Coronary artery (tissue), 2 donors: Measurements from ENCODE around the gene UIMC1.

Experiments used
- DNase-seq: peaks from one replicate; pipeline ENCODE4 v3.0.0-alpha.2; 2017; ENCODE audit warnings: low spot score
- H3K27ac ChIP-seq, 2 donors: fragments of 200-600 bp; sonication (generic); one replicate each; pipeline ENCODE4 v1.5.1; 2016 to 2019
- H3K4me3 ChIP-seq: fragments of 200-600 bp; sonication (generic); 2 replicates; pipeline ENCODE4 v1.5.1; 2016; ENCODE audit warnings: mild to moderate bottlenecking, moderate library complexity
- CTCF ChIP-seq: fragments of 200-600 bp; sonication (generic); IDR thresholded peaks from one replicate; pipeline ENCODE4 v1.5.1; 2019; ENCODE audit warnings: antibody characterized with exemption

UIMC1 gene

GRCh38 chr5:176921714-176922113, 84.9 kb downstream of the UIMC1 start:
- TF ChIP-seq CTCF: no peak
- no peak overlapping the region for H3K27ac ChIP-seq
- no peak overlapping the region for H3K4me3 ChIP-seq
- no peak for DNase-seq

GRCh38 chr5:176918613-176919012, 88.0 kb downstream of the UIMC1 start:
- DNase-seq: no peak
- H3K4me3 ChIP-seq: no peak overlapping the region
- H3K27ac ChIP-seq: no peak overlapping the region
- TF ChIP-seq CTCF: no peak

DNA sequence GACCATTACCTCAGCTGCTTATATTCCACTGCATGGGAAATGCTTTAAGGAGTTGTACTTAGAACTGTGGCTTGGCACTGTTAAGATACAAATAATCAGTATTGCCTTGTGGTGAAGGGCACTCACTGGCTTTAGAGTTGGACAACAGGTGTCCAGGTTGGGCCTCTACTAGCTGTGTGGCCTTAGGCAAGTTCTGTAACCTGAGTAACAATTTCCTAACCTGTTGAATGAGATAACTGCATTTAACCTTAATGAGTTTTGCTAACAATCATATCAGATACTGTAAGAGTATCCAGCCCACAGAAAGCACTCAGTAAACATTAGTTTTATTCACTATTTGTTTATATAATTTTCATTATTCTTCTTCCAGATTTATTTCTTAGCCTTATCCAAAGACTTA, 90.2 kb downstream of the UIMC1 start:
- H3K4me3 ChIP-seq: no peak overlapping the region
- TF ChIP-seq CTCF: no peak
- no peak for DNase-seq
- no peak overlapping the region for H3K27ac ChIP-seq

- TF ChIP-seq CTCF: no peak
- no peak for DNase-seq
- Histone ChIP-seq H3K4me3 (no peak overlapping the region), H3K27ac (no peak overlapping the region)
Measured at GRCh38 chr5:176915906-176916305, 90.7 kb downstream of the UIMC1 start.

DNA sequence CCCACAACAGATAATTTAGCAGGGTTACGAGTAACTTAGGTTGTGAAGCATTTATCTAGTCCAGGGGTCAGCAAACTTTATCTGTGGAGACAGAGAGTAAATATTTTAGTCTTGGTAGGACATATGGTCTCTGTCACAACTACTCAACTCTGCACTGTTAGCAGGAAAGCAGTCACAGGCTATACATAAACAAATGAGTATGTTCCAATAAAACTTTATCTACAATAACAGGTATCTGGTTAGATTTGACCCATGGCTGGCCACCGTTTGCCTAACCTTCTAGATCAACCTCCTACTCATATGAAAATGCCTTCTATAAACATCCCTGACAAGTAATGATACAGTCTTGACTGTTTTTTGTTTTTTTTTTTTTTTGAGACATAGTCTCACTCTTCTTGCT, 94.5 kb downstream of the UIMC1 start:
- no peak for TF ChIP-seq CTCF
- Histone ChIP-seq H3K4me3 (no peak overlapping the region), H3K27ac (no peak overlapping the region)
- DNase-seq: no peak

GRCh38 chr5:176908675-176909368, 97.8 kb downstream of the UIMC1 start:
- no peak overlapping the region for H3K27ac ChIP-seq
- no peak overlapping the region for H3K4me3 ChIP-seq
- TF ChIP-seq CTCF: no peak
- DNase-seq: no peak

DNA sequence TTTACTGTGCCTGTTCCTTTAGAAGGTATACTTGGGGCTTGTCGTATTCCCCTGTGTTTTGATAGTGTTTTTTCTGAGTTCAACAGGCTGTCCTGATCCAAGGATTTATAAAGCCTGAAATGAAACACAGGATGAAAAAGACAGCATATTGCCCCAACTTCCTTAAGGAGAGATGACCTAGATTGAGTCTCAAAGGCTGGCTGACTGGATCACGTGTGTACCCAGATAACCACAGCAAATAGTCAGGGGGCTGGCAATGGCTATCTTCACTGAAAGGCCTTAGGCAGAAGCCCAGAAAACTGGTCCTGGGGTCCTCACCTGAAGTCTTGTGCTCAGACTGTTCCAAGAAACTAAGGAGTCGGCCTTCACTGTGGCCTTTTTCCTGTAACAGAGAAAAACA, 99.8 kb downstream of the UIMC1 start:
- no peak for TF ChIP-seq CTCF
- DNase-seq: no peak
- Histone ChIP-seq H3K4me3 (no peak overlapping the region), H3K27ac (no peak overlapping the region)
